HG03571 (cell line): ENCODE results near the gene WWOX.
"Not testable (repeated sequence)": the region's sequence is repeated elsewhere in the genome, so short reads cannot be mapped to it uniquely, and the experiment has no call there.

Experiments
- ATAC-seq: cut with Tn5 transposase; IDR thresholded peaks from one replicate; pipeline ENCODE4 v1.9.1; 2021; ENCODE audit not compliant: unreplicated experiment

WWOX gene

DNA sequence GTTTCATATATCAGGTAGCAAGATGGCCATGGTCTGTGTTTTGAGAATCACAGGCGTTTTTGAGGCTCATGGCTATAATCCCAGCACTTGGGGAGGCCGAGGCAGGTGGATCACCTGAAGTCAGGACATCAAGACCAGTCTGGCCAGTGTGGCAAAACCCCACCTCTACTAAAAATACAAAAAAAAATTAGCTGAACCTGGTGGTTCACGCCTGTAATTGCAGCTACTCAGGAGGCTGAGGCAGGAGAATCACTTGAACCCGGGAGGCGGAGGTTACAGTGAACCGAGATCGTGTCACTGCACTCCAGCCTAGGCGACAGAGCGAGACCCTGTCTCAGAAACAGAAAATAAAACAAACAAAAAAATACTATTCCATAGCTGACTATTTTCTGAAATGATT lies 415.4 kb downstream of the WWOX start:
- not testable (repeated sequence) for ATAC-seq

DNA sequence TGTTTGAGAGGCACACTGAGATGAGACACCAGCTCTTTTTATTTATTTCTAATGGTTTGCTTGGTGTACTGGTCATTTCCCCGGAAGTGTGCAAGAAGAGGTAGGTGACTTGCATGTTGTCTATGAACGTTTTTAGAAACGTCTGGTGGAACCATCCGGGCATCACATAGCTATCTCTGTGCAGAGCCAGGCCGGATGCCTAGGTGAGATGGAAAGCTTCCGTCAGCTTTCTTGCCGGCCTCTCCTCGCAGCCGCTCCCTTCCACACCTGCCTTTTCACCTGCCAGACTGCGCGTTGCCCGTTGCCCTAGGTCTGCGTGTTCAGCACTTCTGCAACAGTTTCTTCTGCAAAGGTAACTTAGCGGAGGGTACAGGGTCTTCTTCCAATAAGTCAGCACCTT lies 416.0 kb downstream of the WWOX start:
- no peak for ATAC-seq

DNA sequence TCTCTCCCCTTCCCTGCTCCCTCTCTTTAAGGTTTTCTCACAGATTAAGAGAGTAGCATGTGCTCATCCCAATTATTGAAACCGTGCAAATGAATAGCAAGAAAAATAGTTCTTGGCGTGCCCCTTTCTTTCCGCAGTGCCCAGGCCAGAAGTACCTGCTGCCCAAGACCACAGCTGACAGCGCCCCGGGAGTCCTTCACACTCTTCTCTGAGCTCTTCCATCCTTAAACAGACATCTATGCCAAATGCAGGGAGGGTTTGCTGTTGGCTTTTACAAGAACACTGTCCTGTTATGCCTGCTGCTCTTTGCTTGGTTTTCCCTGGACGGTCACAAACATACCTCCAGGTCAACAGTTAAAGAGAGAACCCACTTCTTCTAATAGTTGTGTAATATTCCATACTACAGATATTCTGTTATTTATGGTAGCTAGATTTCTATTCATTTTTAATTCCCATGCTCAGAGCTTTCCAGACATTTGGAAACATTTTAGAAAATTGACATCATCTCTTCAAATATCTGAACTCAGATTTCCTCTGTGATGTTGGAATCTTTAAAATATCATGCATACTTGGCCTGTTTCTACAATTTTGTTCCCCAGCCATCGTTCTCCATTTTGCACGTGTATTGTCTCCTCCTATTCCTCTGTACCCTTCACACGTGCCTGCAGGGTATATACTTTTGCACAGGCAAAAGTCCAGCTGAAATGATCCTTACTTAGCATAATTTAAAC lies 416.7 kb downstream of the WWOX start:
- no peak for ATAC-seq

DNA sequence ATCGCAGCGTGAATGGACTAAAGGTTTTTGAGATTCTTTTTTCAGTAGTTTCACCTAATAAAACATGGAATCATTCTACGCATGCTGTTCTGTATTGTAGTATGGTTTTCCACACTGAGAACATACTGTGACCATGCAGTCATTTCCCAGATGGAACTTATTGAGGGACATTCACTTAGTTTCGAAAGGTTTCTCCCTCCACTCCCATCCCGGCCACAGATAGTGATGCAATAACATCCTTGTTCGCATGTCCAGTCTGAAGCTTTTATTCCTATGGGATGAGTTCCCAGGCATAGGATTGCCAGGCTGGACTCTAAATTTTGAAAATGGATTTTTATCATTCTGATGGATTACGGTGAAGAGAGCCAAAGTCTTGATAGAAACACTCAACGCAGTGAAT lies 420.4 kb downstream of the WWOX start:
- no peak for ATAC-seq

DNA sequence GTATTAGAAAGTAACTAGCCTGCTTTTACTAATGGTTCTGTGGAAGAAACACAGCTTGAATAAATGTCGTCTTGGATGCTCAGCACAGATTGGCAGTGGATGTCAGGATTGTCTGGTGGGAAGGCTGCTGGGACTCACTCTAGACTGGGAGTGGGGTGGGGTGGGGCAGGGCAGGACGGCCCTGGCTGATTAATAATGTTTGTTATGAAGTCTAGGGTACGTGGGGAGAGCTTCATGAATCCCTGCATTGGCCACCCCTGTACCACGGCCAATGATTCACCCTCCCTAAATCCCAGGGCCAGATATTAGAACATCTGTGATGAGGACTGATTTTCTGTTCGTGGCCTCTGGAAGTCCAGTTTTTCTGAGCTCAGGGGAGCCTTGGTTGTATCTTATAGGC lies 421.0 kb downstream of the WWOX start:
- no peak for ATAC-seq

DNA sequence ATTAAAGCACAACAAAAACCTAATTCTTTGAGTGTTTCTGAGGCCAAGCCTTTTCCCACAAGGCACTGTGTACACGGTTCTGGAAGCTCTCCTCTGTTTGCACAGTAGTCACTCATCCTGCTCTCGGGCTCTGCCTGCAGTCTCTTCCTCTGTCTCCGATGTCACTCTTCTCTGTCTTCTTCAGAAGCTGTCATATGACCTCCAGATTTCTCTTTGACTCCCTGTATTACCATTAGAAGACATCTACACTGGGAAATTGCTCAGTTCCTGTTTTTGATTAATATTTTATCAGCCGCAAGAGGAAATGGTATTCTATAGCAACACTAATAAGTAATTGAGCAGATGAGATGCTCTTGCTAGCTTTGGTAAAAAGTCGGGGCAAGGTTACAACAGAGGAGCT lies 422.9 kb downstream of the WWOX start:
- peak; percentile 88 for ATAC-seq

DNA sequence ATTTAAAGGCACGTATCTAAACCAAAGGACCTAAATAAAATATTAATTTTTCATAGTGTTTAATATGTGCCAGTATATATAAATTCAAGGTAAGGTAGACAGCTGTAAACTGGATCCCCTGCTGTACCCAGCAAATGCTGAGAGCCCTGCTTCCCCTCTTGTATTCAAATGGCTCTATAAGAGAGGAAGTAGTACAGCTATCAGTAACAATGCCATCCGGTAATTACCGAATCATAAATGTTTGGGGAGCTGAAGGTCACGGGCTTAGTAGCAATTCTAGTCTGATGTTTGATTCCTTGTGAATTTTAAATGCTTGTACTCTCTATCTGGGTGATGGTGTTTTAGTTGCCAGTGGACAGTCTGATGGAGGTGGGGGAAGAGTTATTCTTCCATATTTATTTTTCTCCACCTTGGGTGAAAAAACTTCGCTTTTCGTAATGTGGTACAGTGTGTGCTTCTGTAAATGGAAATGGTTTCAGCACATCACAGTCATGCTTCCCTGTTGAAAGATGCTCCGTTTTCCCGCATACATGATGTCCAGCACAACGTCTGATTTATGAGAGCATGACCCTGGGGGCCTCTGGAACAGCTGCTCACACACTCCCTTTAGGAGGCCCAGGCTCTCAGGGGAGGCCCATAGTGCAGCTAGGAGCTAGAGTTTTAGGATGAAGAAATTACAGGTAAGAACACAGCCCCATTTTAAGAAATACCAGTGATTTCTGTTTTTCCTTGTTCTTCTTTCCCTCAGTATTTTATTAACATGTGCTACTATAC lies 423.9 kb downstream of the WWOX start:
- no peak for ATAC-seq

DNA sequence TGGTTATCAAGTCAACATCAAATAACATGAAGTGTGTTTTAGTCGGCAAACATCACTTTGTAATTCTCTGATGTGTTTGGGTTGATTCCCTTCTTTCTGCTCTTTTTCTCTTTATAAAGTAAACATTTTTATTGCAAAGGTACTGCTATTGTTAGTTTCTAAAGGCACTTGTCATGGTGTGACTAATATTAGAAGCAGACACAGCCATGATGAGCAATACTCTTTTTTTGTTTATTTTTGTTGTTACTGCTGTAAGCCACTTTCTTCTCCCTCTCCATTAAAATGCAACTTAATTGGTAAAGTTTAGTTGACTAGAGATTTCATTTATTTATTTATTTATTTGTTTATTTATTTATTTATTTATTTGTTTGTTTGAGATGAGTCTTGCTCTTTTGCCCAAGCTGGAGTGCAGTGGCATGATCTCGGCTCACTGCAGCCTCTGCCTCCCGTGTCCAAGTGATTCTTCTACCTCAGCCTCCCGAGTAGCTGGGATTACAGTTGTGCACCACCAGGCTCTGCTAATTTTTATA lies 424.7 kb downstream of the WWOX start:
- no peak for ATAC-seq

DNA sequence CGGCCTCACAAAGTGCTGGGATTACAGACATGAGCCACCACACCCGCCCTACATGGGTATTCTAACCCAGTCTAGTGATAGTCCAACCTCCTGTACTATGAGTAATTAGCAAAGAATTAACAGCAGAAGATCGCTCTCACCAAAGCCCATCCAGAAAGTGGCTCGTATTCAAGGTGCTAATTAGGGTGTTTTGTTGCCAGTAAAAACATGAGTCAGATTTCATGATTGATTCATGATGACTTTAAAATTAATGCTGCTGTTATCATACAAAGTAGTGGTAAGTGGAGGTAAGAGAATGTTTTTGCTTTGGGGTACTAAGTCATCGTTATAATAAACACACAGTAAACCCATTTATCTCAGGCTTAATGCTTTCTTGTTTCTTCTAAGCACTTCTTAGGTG lies 428.8 kb downstream of the WWOX start:
- ATAC-seq = no peak

DNA sequence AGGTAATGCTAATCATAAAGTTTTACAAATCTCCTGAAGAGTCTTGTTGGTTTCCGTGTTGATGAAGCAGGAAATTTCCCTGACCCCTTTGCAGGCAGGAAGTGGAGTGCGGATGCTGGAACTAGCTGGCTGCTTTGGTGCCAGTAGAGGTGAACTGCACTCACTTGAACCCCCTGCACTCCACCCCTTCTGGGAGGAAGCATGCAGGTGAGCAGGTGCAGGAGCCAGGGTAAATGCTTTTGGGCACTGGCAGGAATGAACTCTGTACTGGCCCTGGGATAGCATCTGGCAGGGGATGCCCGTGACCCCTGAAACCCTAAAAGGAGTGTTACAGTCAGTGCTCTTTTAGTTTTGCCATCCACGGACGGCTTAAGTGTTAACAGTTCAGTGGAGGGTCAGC lies 430.4 kb downstream of the WWOX start:
- ATAC-seq = no peak

DNA sequence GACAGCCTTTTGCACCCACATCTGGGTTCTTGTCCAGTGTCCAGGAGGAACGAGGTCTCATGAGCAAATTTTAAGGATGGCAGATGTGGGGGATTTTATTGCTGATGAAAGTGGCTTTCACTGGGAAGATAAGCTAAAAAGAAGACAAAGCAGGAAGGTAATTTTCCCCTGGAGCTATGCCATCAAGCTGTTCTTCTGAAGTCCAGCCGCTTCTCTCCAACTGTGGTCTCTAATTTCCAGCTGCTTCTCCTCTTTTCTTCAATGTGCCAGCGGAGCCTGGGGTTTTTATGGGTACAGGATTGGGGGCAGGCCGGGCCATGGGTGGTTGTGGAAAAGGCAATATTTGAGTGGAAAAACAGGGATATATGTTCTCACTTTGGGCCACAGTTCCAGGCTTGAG lies 430.8 kb downstream of the WWOX start:
- no peak for ATAC-seq

DNA sequence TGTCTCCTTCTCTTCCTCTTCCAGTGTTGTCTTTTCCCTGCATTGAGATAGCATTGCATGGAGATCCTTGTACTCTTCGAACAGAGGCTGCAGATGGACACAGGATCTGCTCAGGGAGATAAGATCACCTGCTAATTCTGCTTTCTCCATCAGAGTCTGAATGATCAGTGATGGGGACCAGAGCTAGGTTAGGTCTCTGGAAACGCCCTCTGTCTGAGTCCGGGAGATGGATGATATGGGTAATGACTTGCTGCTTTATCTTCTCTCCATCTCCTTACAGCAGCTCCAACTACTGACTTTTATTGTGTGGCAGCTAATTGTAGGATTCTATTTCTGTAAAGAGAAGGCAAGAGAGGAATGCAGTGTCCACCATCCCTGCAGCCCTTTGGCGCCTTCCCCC lies 435.6 kb downstream of the WWOX start:
- no peak for ATAC-seq

DNA sequence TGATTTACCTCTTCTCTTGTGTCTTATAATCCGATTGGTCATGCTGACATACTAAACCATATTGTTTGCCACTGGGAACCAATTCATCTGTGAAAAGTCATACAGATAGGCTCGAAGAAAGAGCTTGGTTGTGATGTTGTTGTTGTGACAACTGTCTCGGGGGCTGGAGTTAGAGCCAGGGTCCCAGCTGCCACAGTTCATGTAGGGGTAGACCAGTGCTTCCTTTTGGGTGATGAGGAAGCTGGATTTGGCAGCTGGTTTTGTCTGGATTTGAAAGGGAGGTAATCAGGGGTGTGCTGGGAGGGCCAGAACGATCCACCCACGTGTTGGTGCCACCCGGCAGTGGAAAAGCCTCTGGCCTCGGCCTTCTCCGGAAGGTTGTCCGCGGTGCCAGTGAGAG lies 438.1 kb downstream of the WWOX start:
- ATAC-seq = no peak

DNA sequence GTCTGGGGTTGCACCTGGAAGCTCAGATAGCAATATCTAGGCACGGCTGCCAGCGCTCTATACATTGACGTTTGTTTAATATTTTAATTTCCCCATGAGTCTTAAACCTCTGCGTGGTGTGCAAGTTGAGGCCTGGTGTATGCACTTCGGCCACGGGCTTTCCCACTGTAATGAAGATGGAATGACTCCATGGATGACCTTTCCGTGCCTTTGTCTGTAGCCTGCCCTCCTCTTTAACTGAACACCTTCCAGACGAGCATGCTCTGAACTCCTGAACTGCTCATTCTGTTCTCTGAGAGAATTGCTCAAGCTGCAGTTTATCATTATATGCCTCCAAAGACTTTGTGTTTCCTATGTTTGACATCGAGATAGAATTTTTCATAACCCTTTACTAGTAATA lies 438.8 kb downstream of the WWOX start:
- no peak for ATAC-seq

DNA sequence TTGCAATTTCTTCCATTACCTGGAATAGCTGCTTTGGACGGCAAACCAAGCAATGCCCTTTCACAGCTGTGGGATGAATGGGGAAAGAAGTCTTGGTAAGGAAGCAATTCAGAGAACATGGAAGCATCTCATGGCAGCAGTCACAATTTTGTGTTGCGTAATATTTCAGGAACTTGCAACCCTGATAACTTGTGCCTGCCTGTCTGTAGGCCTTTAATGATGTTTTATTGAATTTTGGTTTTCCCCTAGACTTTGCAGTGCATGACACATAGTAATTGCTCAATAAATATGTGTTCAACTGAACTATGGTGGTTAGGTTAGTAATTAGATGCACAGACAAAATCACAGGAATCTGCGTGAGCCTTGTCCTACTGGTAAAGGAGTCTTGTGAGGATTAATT lies 439.5 kb downstream of the WWOX start:
- ATAC-seq = no peak

DNA sequence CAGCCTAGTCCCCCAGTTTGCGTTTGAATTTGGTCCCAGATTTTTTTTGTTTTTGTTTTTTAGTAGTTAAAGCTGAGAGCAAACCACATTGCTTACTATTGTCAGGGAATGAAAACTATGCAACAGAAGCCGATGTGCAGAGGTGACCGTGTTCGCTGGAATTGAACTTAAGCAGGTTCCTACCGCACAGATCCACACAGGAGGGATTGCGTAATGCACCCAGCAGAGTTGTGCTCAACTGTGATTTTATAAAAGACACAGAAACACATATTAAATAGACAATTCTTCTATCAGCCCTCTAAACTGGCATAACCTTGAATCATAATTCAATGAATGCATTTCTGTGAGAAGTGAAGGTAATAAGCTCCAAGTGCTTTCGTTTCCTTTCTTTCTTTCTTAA lies 443.0 kb downstream of the WWOX start:
- no peak for ATAC-seq

DNA sequence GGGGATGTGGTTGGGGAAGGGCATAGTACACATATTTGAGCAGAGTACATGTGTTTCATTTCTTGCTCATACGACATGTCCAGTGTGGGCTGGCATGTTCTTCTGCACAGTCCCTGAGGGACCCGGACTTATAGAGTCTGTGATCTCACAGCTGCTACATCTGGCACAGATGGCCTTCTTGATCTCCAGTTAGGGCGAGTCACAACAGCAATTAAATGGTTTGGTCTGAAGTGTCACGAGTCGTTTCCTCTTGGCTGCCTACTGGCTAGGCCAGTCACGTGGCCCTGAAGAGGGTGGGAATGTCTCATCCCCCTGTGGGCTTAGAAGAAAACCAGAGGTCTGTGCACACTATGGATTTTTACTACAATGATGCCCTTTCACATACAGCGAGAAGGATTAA lies 443.6 kb downstream of the WWOX start:
- ATAC-seq = no peak

DNA sequence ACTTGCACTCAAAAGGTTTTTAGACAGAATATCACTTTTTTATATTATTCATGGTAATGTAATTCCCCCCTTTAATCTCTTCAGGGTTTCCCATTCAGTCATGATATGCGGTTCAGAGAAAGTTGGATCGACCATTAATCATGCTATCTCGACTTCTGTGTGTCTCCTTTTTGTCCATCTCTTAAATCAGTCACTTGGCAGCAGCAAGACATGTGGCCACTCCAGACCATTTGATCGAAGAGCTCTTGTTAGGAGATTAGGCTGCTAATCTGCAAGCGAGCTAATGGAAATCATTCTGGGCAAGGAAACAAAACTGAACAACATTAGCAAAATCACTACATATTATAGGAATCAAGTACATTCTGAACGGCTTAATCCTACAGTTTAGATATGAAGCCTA lies 449.9 kb downstream of the WWOX start:
- ATAC-seq = no peak

DNA sequence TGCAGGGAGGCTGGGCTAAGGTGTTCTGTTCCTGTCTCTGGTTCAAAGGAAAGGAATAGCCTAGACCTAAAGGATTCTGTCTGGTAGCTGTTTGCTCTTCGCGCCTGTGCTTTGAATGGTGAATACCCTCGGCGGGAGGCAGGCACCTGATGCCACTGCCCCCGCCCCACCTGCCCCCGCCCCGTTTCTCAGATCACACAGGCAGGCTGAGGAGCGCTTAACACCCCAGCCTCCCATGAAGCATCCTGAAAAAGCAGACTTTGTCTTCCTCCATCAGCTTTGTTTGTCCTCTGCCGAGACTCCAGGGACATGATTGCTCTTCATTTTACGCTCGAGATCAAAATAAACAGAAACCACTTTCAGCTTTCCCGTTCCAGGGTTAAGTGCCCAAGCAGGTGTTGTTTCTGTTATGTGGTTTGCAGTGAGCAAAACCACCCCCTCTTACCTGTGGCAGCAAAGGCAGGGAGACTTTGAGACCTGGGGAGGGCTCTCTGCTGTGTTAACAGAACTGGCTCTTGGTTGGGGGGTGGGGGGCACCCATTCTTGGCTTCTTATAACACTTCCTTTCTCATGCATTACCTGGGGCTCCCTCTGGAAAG lies 452.1 kb downstream of the WWOX start:
- ATAC-seq = no peak

DNA sequence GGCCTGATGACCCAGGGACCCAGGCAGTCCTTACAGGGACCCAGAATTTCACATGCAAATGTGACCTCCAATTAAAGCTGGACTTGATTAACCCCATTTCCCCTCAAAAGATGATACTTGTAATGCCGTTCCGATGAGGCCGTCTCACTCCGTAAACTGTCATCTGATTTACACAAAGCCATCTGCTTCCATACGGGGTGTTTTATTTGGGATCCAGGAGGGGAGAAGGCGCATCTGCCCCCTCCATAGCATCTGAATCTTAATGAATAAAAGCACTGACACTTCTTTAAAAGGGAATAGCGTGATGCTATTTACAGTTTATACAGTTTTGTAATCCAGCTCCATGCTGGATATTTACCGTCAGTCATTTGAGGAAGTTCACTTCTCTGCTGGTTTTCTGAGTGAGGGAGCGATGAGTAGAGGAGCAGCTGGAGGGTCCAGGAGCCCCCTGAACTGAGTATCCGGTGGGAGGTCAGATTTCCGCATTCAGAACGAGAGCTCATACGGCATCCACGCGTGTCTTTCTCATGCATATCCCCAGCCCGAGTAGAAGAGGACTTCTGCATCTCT lies 452.7 kb downstream of the WWOX start:
- no peak for ATAC-seq

DNA sequence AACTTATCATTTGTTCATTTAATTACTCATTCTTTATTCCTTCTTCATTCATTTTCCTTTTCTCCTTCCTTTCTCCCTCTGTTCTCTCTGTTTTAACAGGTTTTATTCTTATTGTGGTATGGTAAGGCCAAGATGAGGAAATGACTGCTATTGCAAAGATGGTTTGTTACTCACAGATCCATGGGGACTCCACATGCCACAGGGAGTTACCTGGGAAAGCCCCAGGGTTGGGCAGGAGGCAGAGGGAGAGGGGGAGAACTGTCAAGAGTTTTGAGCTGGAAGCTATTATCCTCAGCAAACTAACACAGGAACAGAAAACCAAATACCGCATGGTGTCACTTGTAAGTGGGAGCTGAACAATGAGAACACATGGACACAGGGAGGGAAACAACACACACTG lies 453.3 kb downstream of the WWOX start:
- no peak for ATAC-seq
